Measurements from ENCODE around the gene TRAPPC3L. TPM values are rescaled to one million over a fixed set of nuclear protein-coding genes. Genes with fewer than 3 reads are reported as not detected.

TRAPPC3L gene
- total and polyA plus RNA-seq, 2 of the 13 experiments (the other 11 are each of a cell fraction or from before 2014, with no cell fraction given), result not detected

- TF ChIP-seq ZGPAT (CRISPR knock-in tag; IDR thresholded peaks at IDR 0.05) (no peak), NR2F6 (IDR thresholded peaks at IDR 0.05) (no peak; the same call in 1 of the 2 replicates), NR2F6 (CRISPR knock-in tag; IDR thresholded peaks at IDR 0.05) (peak; percentile 45; the same call in 1 of the 2 replicates), EEA1 (CRISPR knock-in tag; IDR thresholded peaks at IDR 0.05; ENCODE audit: borderline replicate concordance) (no peak), TFAP4 (IDR thresholded peaks at IDR 0.05; ENCODE audit: borderline replicate concordance, low read depth) (no peak), TCF7L2 (IDR thresholded peaks at IDR 0.05; ENCODE audit: low read depth, low read length) (no peak), ZNF251 (CRISPR knock-in tag; IDR thresholded peaks at IDR 0.05) (no peak), PHF21A (CRISPR knock-in tag; IDR thresholded peaks at IDR 0.05) (no peak), SMYD3 (CRISPR knock-in tag; IDR thresholded peaks at IDR 0.05) (no peak), SNAPC2 (CRISPR knock-in tag; IDR thresholded peaks at IDR 0.05) (no peak), SRY (CRISPR knock-in tag; IDR thresholded peaks at IDR 0.05) (no peak), HNF1B (CRISPR knock-in tag; IDR thresholded peaks at IDR 0.05) (0 out of 2 replicates have a peak, but pooled peaks have one; percentile 32), TGIF2 (CRISPR knock-in tag; IDR thresholded peaks at IDR 0.05) (no peak), RBFOX2 (IDR thresholded peaks at IDR 0.05; ENCODE audit: low read depth, low read length) (no peak), EED (CRISPR knock-in tag; IDR thresholded peaks at IDR 0.05) (no peak), MIER2 (CRISPR knock-in tag; IDR thresholded peaks at IDR 0.05) (no peak), ZNF609 (CRISPR knock-in tag; IDR thresholded peaks at IDR 0.05; ENCODE audit: borderline replicate concordance) (no peak), RFXANK (CRISPR knock-in tag; IDR thresholded peaks at IDR 0.05) (no peak), NR2C2 (CRISPR knock-in tag; IDR thresholded peaks at IDR 0.05; ENCODE audit: borderline replicate concordance) (no peak), ZNF878 (CRISPR knock-in tag; IDR thresholded peaks at IDR 0.05) (no peak), ZNF33B (CRISPR knock-in tag; IDR thresholded peaks at IDR 0.05) (no peak), MAFK (conservative IDR thresholded peaks at IDR 0.05 in 1 of 2, IDR thresholded peaks at IDR 0.05 in 1 of 2; ENCODE audit: low read length in 2 of 2) (no peak)
Observed at GRCh38 chr6:116476002-116476678, 69.3 kb downstream of the TRAPPC3L start (continued).

Measured in HepG2 (cell line).